Activated naive CD4-positive, alpha-beta T cell treated with Interleukin-2 at 50 U/mL for 16 hours (primary cell): ENCODE results near the gene POFUT1.

Source experiments
- DNase-seq: peaks from one replicate; pipeline ENCODE4 v3.0.0-alpha.2; 2020

The POFUT1 gene

DNA sequence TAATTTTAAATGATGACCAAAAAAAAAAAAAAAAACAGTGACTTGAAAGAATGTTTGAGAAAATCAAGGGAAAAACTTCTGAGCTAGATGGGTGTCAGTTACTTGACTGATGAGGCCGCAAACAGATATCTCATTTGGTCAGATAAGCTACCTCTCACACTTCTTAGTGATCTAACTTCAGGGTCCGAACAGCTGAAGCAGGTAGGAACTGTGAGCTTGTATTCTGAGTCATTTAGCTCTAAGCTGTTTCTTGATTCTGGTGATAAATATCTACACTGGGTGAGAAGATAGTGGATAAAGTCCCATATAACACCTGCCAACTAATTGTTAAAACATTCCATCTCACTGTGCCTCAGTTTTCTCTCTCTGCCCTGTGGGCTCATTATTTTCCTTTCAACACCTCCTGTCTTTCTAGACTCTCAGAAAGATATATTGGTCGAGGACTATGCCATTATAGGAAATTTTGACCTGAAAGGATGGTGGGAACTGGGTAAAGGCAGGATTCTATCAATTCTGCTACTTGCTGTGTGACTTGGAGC, 77.5 kb downstream of the POFUT1 start:
- DNase-seq, result no peak

DNA sequence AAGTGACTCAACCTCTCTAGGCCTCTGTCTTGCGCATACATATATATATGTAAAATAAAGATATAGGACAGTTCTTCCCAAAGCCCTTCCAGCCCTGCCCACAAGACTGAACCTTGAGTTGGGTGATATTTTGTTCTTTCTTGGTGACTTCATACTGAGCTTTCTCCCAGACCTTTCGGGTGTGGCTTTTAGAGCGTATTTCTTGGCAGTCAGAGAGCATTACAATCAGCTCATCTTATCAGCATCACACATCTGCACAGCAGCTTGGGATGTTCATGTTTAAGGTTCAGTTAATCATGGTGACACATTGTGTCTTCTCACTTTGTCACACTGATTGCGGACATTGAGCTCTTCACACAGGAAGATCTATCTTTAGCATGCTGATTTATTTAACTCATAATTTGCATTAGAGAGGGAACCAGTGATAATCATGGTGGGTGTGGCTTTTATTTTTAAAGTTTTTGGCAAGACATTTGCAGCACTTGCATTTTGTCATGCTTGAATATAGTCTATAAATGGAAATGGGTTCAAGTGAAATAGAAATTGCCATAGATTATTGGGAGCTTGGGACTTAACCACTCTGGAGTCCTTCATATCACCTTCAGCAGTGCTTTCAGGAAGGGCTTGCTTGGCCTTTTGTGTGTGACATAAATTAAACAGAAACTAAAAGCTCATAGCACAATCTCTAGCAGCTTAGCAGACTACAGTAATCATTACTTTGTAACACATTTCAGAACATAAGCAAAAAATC, 78.1 kb downstream of the POFUT1 start:
- DNase-seq, result peak; percentile 41

DNA sequence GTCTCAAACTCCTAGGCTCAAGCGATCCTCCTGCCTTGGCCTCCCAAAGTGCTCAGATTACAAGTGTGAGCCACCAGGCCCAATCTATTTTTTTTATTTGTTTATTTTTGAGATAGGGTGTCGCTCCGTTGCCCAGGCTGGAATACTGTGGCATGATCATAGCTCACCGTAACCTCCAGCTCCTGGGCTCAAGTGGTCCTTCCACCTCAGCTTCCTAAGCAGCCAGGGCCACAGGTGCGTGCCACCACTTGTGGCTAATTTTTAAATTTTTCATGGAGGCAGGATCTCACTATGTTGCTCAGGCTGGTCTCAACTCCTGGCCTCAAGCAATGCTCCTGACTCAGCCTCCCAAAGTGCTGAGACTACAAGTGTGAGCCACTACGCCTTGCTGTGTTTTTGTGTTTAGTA, 79.6 kb downstream of the POFUT1 start:
- DNase-seq, result no peak
